ENCODE measurements around the gene TRERF1. TPM values are rescaled to one million over a fixed set of nuclear protein-coding genes. Genes with fewer than 3 reads are reported as not detected.
A peak's percentile ranks its signal among the peaks of the same experiment; 100 is the strongest.

TRERF1 gene
- polyA plus RNA-seq, 3 donors, result 0.58 to 10.0 (median 2.0) TPM

DNA sequence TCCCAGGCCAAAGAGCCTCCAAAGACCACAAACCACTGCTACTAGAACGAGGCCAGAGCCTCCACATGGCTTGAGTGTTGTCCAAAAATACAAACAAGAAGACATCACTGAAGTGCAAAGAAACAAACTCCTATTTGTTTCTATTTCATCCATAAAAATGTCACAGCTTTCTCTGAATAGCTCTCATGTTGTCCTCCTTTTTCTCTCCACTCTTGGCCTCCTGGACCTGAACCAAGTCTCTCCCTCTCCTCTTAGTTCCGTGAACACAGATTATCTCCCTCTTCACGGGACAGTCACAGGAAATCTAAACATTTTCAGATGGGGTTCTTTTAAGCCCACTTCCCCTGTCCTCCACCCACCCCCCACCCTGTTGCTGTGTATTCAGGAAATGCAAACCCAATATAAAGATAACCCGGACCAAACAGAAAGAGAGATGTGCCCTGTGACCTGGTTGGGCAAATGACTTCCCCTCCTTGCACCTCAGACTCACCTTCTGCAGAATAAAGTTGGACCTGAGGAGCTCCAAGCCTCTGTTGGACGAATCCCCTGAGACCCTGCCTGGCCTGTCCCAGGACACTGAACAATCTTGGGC, 158.2 kb downstream of the TRERF1 start:
- whole genome bisulfite sequencing (ENCODE audit: insufficient coverage), result 33% methylated on average over 3 of the region's 5 CpGs
- peaks cover 33 to 61% of the 10 kb centered on the region in 2 donors for H3K36me3 Mint-ChIP-seq

More for the DNA sequence above, 158.2 kb downstream of the TRERF1 start:
- no peak for DNase-seq
- Histone ChIP-seq H3K27ac (ENCODE audit: low read depth in 1 of 2, low read length in 2 of 2) (peak overlapping the region in 1 of 2 donors; percentile 61), H3K9ac (ENCODE audit: insufficient read depth, low read length, poor library complexity, severe bottlenecking) (no peak overlapping the region), H3K27me3 (ENCODE audit: control insufficient read depth in 2 of 2, insufficient read depth in 2 of 2, low read length in 2 of 2) (no peaks in the 10 kb centered on the region), H4K20me1 (ENCODE audit: insufficient read depth, low read length) (peaks cover 11% of the 10 kb centered on the region), H3K9me3 (replicated peaks in 1 of 2; ENCODE audit: control insufficient read depth in 1 of 2, insufficient read depth in 1 of 2, low read length in 2 of 2) (no peaks in the 10 kb centered on the region), H3K4me2 (replicated peaks; ENCODE audit: extremely low read depth, low read length, poor library complexity, severe bottlenecking) (no peak overlapping the region), H3K79me2 (ENCODE audit: insufficient read depth, low read length) (peaks cover 75% of the 10 kb centered on the region), H2AFZ (ENCODE audit: insufficient read depth, low read depth, low read length, poor library complexity, severe bottlenecking) (no peak overlapping the region), H3K4me1 (ENCODE audit: control insufficient read depth in 1 of 2, insufficient read depth in 2 of 2, low read length in 2 of 2) (peaks cover 22 to 34% of the 10 kb centered on the region in 2 donors), H3K36me3 (replicated peaks in 1 of 2; ENCODE audit: control insufficient read depth in 1 of 2, insufficient read depth in 2 of 2, low read length in 2 of 2) (peaks cover 11 to 52% of the 10 kb centered on the region in 2 donors), H3K4me3 (replicated peaks in 1 of 3; ENCODE audit: low read depth in 2 of 3, low read length in 3 of 3) (no peak overlapping the region)
- H3K27ac Mint-ChIP-seq, result peak overlapping the region in 5 of 7 donors; percentile 14 to 87 (median 72)
- no peaks in the 10 kb centered on the region for H3K27me3 Mint-ChIP-seq (ENCODE audit: low read depth in 3 of 3)
- no peak for TF ChIP-seq CTCF (IDR thresholded peaks at IDR 0.05)
- H3K9me3 Mint-ChIP-seq, result peaks cover 0 to 4% (median 0%) of the 10 kb centered on the region in 7 donors
- peaks cover 37% of the 10 kb centered on the region for H3K4me1 Mint-ChIP-seq
- H3K4me3 Mint-ChIP-seq, result no peak overlapping the region
- intact Hi-C loops (cut with micrococcal nuclease), result no loop called here
